Measurements from ENCODE around the gene PCED1A. TPM values are rescaled to one million over a fixed set of nuclear protein-coding genes. Genes with fewer than 3 reads are reported as not detected.

Gene PCED1A
- total RNA-seq, 6 donors from 2014 or later, result 28.7 to 185 (median 49.1) TPM

GRCh38 chr20:2849529-2849928, 9.1 kb upstream of the PCED1A start:
- Histone ChIP-seq H3K9me3 (no peaks in the 10 kb centered on the region), H3K4me3 (no peak overlapping the region), H3K4me1 (peaks cover 0 to 8% (median 2%) of the 10 kb centered on the region in 4 donors), H3K27ac (no peak overlapping the region), H3K36me3 (no peaks in the 10 kb centered on the region), H3K27me3 (no peaks in the 10 kb centered on the region)
- no peak for ATAC-seq (ENCODE audit: low FRiP score in 2 of 2)
- TF ChIP-seq POLR2A (IDR thresholded peaks at IDR 0.05), result no peak
- TF ChIP-seq POLR2AphosphoS5 (IDR thresholded peaks at IDR 0.05), result no peak
- TF ChIP-seq EP300 (IDR thresholded peaks at IDR 0.05), result no peak
- TF ChIP-seq CTCF (IDR thresholded peaks at IDR 0.05), result no peak
- DNase-seq, result no peak
- WGBS, 2 donors, result 89 to 93% methylated on average over 4 of the region's 4 CpGs

- Histone ChIP-seq H3K4me1 (peaks cover 0 to 8% (median 2%) of the 10 kb centered on the region in 4 donors), H3K4me3 (no peak overlapping the region), H3K9me3 (no peaks in the 10 kb centered on the region), H3K27ac (no peak overlapping the region), H3K27me3 (no peaks in the 10 kb centered on the region), H3K36me3 (peaks cover 0 to 3% (median 0%) of the 10 kb centered on the region in 4 donors)
- DNase-seq, result no peak
- TF ChIP-seq POLR2A (IDR thresholded peaks at IDR 0.05) (no peak), EP300 (IDR thresholded peaks at IDR 0.05) (no peak), CTCF (IDR thresholded peaks at IDR 0.05) (no peak), POLR2AphosphoS5 (IDR thresholded peaks at IDR 0.05) (no peak)
- 93 to 96% methylated on average over 4 of the region's 4 CpGs for WGBS, 2 donors
- ATAC-seq (ENCODE audit: low FRiP score in 2 of 2), result no peak
Observed at GRCh38 chr20:2847802-2848201, 7.3 kb upstream of the PCED1A start.

GRCh38 chr20:2846698-2847097, 6.2 kb upstream of the PCED1A start:
- peaks cover 0 to 3% (median 0%) of the 10 kb centered on the region in 4 donors for H3K36me3 ChIP-seq
- H3K27me3 ChIP-seq, result no peaks in the 10 kb centered on the region
- no peak overlapping the region for H3K27ac ChIP-seq
- peaks cover under 1 to 7% (median 2%) of the 10 kb centered on the region in 4 donors for H3K4me1 ChIP-seq
- DNase-seq (no peak), ATAC-seq (ENCODE audit: low FRiP score in 2 of 2) (no peak)
- WGBS, 2 donors, result 68 to 71% methylated on average over 5 of the region's 5 CpGs
- TF ChIP-seq POLR2A (IDR thresholded peaks at IDR 0.05) (no peak), POLR2AphosphoS5 (IDR thresholded peaks at IDR 0.05) (no peak), CTCF (IDR thresholded peaks at IDR 0.05) (no peak), EP300 (IDR thresholded peaks at IDR 0.05) (no peak)
- H3K9me3 ChIP-seq, result no peaks in the 10 kb centered on the region
- no peak overlapping the region for H3K4me3 ChIP-seq

GRCh38 chr20:2845607-2846006, 5.2 kb upstream of the PCED1A start:
- no peak for ATAC-seq (ENCODE audit: low FRiP score in 2 of 2)
- Histone ChIP-seq H3K4me1 (peaks cover 6 to 13% (median 8%) of the 10 kb centered on the region in 4 donors), H3K36me3 (peaks cover 0 to 3% (median 0%) of the 10 kb centered on the region in 4 donors), H3K4me3 (no peak overlapping the region), H3K9me3 (no peaks in the 10 kb centered on the region), H3K27me3 (no peaks in the 10 kb centered on the region), H3K27ac (no peak overlapping the region)
- TF ChIP-seq CTCF (IDR thresholded peaks at IDR 0.05), result no peak
- TF ChIP-seq POLR2A (IDR thresholded peaks at IDR 0.05), result no peak
- no peak for TF ChIP-seq EP300 (IDR thresholded peaks at IDR 0.05)
- TF ChIP-seq POLR2AphosphoS5 (IDR thresholded peaks at IDR 0.05), result no peak
- no peak for DNase-seq
- 67 to 69% methylated on average over 2 of the region's 2 CpGs for WGBS, 2 donors

- Histone ChIP-seq H3K27ac (peak overlapping the region; percentile 88 to 95 (median 92)), H3K4me3 (peak overlapping the region; percentile 67 to 100 (median 94)), H3K9me3 (no peaks in the 10 kb centered on the region), H3K27me3 (no peaks in the 10 kb centered on the region), H3K4me1 (peaks cover 14 to 30% (median 19%) of the 10 kb centered on the region in 4 donors), H3K36me3 (peaks cover 0 to 11% (median 2%) of the 10 kb centered on the region in 4 donors)
- peak; percentile 69 to 93 for DNase-seq
- TF ChIP-seq POLR2AphosphoS5 (IDR thresholded peaks at IDR 0.05) (peak in 1 of 2 donors; percentile 7), POLR2A (IDR thresholded peaks at IDR 0.05) (no peak), EP300 (IDR thresholded peaks at IDR 0.05) (no peak), CTCF (IDR thresholded peaks at IDR 0.05) (no peak)
- peak; percentile 68 to 84 for ATAC-seq (ENCODE audit: low FRiP score in 2 of 2)
- 8 to 10% methylated on average over 23 to 28 of the region's 33 CpGs for WGBS, 2 donors
Observed at GRCh38 chr20:2840967-2841531, 594 bp upstream of the PCED1A start.
